B cell (primary cell): Measurements from ENCODE around the gene IFNLR1. TPM values are rescaled to one million over a fixed set of nuclear protein-coding genes. Genes with fewer than 3 reads are reported as not detected.

Experiments used
- ATAC-seq: fragments of 200-7000 bp; cut with Tn5 transposase; one replicate; pipeline ENCODE4 v1.10.0; 2021; ENCODE audit warnings: low read depth, mild to moderate bottlenecking, moderate number of reproducible peaks, moderate library complexity
- CTCF ChIA-PET: fragments of 350-600 bp; sonication (Branson Sonifier 250); formaldehyde crosslinking; loops from one replicate; lab custom pipeline; 2021; ENCODE audit warnings: antibody characterized with exemption, inconsistent platforms; lab: Charles Lee
- POLR2A ChIA-PET: fragments of 350-600 bp; sonication (Branson Sonifier 250); formaldehyde crosslinking; loops from one replicate; lab custom pipeline; 2021; ENCODE audit warnings: antibody characterized with exemption; lab: Charles Lee
- DNase-seq: peaks from one replicate; pipeline ENCODE4 v3.0.0; 2013
- H2AFZ ChIP-seq: 2 replicates; pipeline ENCODE4 v1.6.1; 2012; ENCODE audit warnings: mild to moderate bottlenecking, low read depth, low read length; ENCODE audit not compliant: insufficient read depth, poor library complexity, severe bottlenecking
- H3K27ac ChIP-seq, 2 donors: 1 replicate in 1 of 2; 2 replicates in 1 of 2; pipeline ENCODE4 v1.5.1; 2012 to 2013; ENCODE audit warnings: low read length in 2 of 2, mild to moderate bottlenecking in 2 of 2, moderate library complexity in 1 of 2
- H3K27me3 ChIP-seq, 4 experiments: fragments of 200-600 bp in 1 of 4; sonication (generic) in 1 of 4; replicated peaks in 1 of 4; 1 replicate in 2 of 4; 2 replicates in 2 of 4; pipeline versions ENCODE4 v1.6.1 to v1.7.0; 2013 to 2016; ENCODE audit warnings: low read length in 3 of 4, mild to moderate bottlenecking in 2 of 4, mixed read lengths in 1 of 4, moderate library complexity in 1 of 4; ENCODE audit not compliant: insufficient read depth in 4 of 4, control insufficient read depth in 3 of 4; ENCODE audit errors: control extremely low read depth in 1 of 4
- H3K36me3 ChIP-seq, 2 experiments: replicated peaks in 1 of 2; 1 replicate in 1 of 2; 2 replicates in 1 of 2; pipeline versions ENCODE4 v1.6.1 to v1.7.1; 2013; ENCODE audit warnings: low read length in 1 of 2; ENCODE audit not compliant: insufficient read depth in 2 of 2, control insufficient read depth in 1 of 2; ENCODE audit errors: control extremely low read depth in 1 of 2, extremely low read depth in 1 of 2
- H3K4me1 ChIP-seq, 2 donors: fragments of 200-600 bp in 1 of 2; sonication (generic) in 1 of 2; 1 replicate in 1 of 2; 2 replicates in 1 of 2; pipeline versions ENCODE4 v1.5.1 to v1.6.1; 2013 to 2017; ENCODE audit warnings: low read length in 2 of 2; ENCODE audit not compliant: control insufficient read depth in 2 of 2, insufficient read depth in 2 of 2
- H3K4me2 ChIP-seq: replicated peaks from 2 replicates; pipeline ENCODE3; 2012; ENCODE audit warnings: mild to moderate bottlenecking, low read depth, low read length; ENCODE audit not compliant: poor library complexity, severe bottlenecking
- H3K4me3 ChIP-seq, 5 experiments: fragments of 200-600 bp in 1 of 5; sonication (generic) in 1 of 5; 1 replicate in 3 of 5; 2 replicates in 2 of 5; pipeline versions ENCODE4 v1.5.1 to v1.7.0; 2011 to 2016; ENCODE audit warnings: low read length in 4 of 5, mild to moderate bottlenecking in 4 of 5, low read depth in 2 of 5, control low read depth in 1 of 5, moderate library complexity in 1 of 5; ENCODE audit not compliant: insufficient read depth in 1 of 5; ENCODE audit errors: control extremely low read depth in 1 of 5, extremely low read depth in 1 of 5
- H3K79me2 ChIP-seq: fragments of 200-600 bp; sonication (generic); one replicate; pipeline ENCODE4 v1.6.0; 2016; ENCODE audit warnings: low read length; ENCODE audit not compliant: control insufficient read depth, insufficient read depth
- H3K9ac ChIP-seq: fragments of 200-600 bp; sonication (generic); 2 replicates; pipeline ENCODE4 v1.6.1; 2017; ENCODE audit warnings: mild to moderate bottlenecking, low read length, moderate library complexity
- H3K9me3 ChIP-seq, 3 donors: one replicate each; pipeline versions ENCODE4 v1.6.1 to v1.7.1; 2013; ENCODE audit warnings: low read length in 2 of 3; ENCODE audit not compliant: control insufficient read depth in 2 of 3, insufficient read depth in 1 of 3; ENCODE audit errors: control extremely low read depth in 1 of 3
- H4K20me1 ChIP-seq: 2 replicates; pipeline ENCODE4 v1.6.0; 2012; ENCODE audit warnings: mild to moderate bottlenecking, low read length; ENCODE audit not compliant: insufficient read depth, control insufficient read depth, poor library complexity, severe bottlenecking
- H3K27ac Mint-ChIP-seq: one replicate; pipeline ENCODE4 v1.8.0; 2021; ENCODE audit warnings: mixed read lengths
- H3K27me3 Mint-ChIP-seq: one replicate; pipeline ENCODE4 v1.8.0; 2021; ENCODE audit warnings: mixed read lengths
- H3K4me1 Mint-ChIP-seq: one replicate; pipeline ENCODE4 v1.8.0; 2021; ENCODE audit warnings: mixed read lengths
- H3K4me3 Mint-ChIP-seq: one replicate; pipeline ENCODE4 v1.8.0; 2021; ENCODE audit warnings: mixed read lengths
- H3K9me3 Mint-ChIP-seq: one replicate; pipeline ENCODE4 v1.8.0; 2022; ENCODE audit warnings: mixed read lengths; ENCODE audit not compliant: insufficient read depth
- EZH2 ChIP-seq: IDR thresholded peaks from 2 replicates; pipeline ENCODE4 v1.6.1; 2012; ENCODE audit warnings: borderline replicate concordance, low read depth, mild to moderate bottlenecking, moderate library complexity, low read length; ENCODE audit not compliant: insufficient read depth, poor library complexity, severe bottlenecking
- WGBS: methylation state at CpG from one replicate; pipeline ENCODE4 v1.1.5; 2013; ENCODE audit warnings: missing lambda C conversion rate; ENCODE audit not compliant: insufficient coverage; 5-methylcytosine and 5-hydroxymethylcytosine counted together
- intact Hi-C: fragments of 100-400 bp; cut with micrococcal nuclease; formaldehyde crosslinking; loops from one replicate; pipeline ENCODE4 v1.10.0; 2022
- polyA plus RNA-seq: library from polyadenylated mRNA; depleted of rRNA; stranded (reverse); fragments of >200 nt; gene quantifications from 2 replicates; pipeline ENCODE4 v1.2.3, GENCODE V29; 2012
- total RNA-seq, 2 donors: library from RNA; stranded (reverse); fragments of 120-200 nt in 1 of 2; gene quantifications; 1 replicate in 1 of 2; 2 replicates in 1 of 2; pipeline versions ENCODE4 v1.2.3 to v1.2.4, GENCODE V29; 2013 to 2022
- TF ChIP-seq, protein P1 (sequence below): fragments of 200-600 bp; IDR thresholded peaks from one replicate; pipeline ENCODE4 v1.8.0; 2022; ENCODE audit warnings: antibody characterized with exemption, mild to moderate bottlenecking

IFNLR1 gene
- total and polyA plus RNA-seq, 2 donors (not counting 1 experiment from before 2014, with no cell fraction given) = 14.7 to 39.7 TPM

GRCh38 chr1:24167008-24167407 is 20.1 kb downstream of the IFNLR1 start:
- TF ChIP-seq EZH2 = no peak
- TF ChIP-seq, protein P1, sequence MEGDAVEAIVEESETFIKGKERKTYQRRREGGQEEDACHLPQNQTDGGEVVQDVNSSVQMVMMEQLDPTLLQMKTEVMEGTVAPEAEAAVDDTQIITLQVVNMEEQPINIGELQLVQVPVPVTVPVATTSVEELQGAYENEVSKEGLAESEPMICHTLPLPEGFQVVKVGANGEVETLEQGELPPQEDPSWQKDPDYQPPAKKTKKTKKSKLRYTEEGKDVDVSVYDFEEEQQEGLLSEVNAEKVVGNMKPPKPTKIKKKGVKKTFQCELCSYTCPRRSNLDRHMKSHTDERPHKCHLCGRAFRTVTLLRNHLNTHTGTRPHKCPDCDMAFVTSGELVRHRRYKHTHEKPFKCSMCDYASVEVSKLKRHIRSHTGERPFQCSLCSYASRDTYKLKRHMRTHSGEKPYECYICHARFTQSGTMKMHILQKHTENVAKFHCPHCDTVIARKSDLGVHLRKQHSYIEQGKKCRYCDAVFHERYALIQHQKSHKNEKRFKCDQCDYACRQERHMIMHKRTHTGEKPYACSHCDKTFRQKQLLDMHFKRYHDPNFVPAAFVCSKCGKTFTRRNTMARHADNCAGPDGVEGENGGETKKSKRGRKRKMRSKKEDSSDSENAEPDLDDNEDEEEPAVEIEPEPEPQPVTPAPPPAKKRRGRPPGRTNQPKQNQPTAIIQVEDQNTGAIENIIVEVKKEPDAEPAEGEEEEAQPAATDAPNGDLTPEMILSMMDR = no peak
- peaks cover 14% of the 10 kb centered on the region for H4K20me1 ChIP-seq
- DNase-seq (no peak), ATAC-seq (no peak)
- H2AFZ ChIP-seq = no peak overlapping the region
- no peak overlapping the region for H3K9ac ChIP-seq
- no peaks in the 10 kb centered on the region for H3K27me3 ChIP-seq
- Mint-ChIP-seq H3K4me3 (no peak overlapping the region), H3K27ac (no peak overlapping the region), H3K9me3 (no peaks in the 10 kb centered on the region), H3K4me1 (peaks cover 11% of the 10 kb centered on the region), H3K27me3 (no peaks in the 10 kb centered on the region)
- CTCF ChIA-PET = interaction anchor here (0.6 to 1.6 kb wide), 4 partner anchors 11 to 132 kb away, joined by 3 to 7 read pairs (median 3); no protein-coding TSS in a partner anchor
- peaks cover 11 to 62% of the 10 kb centered on the region in 2 experiments for H3K36me3 ChIP-seq
- H3K4me1 ChIP-seq = no peaks in the 10 kb centered on the region
- no peaks in the 10 kb centered on the region for H3K9me3 ChIP-seq
- H3K27ac ChIP-seq = no peak overlapping the region
- WGBS = 95% methylated on average over 3 of the region's 4 CpGs
- no peak overlapping the region for H3K4me2 ChIP-seq
- no peak overlapping the region for H3K4me3 ChIP-seq
- intact Hi-C loops = no loop called here
- peaks cover 20% of the 10 kb centered on the region for H3K79me2 ChIP-seq
- POLR2A ChIA-PET = no interaction called here

GRCh38 chr1:24165500-24165899 is 21.6 kb downstream of the IFNLR1 start:
- Histone ChIP-seq H3K36me3 (peaks cover 11 to 73% of the 10 kb centered on the region in 2 experiments), H3K27me3 (no peaks in the 10 kb centered on the region)
- CTCF ChIA-PET = interaction anchor here (0.9 to 2.5 kb wide), 2 partner anchors 15 to 34 kb away, joined by 3 to 15 read pairs; no protein-coding TSS in a partner anchor

More at GRCh38 chr1:24165500-24165899, 21.6 kb downstream of the IFNLR1 start:
- TF ChIP-seq EZH2 = no peak
- TF ChIP-seq, protein P1 = no peak
- Histone ChIP-seq H3K9me3 (no peaks in the 10 kb centered on the region), H3K27ac (no peak overlapping the region), H3K4me1 (no peaks in the 10 kb centered on the region), H3K4me2 (no peak overlapping the region), H3K4me3 (no peak overlapping the region), H3K9ac (no peak overlapping the region), H3K79me2 (peaks cover 15% of the 10 kb centered on the region), H4K20me1 (peaks cover 14% of the 10 kb centered on the region), H2AFZ (no peak overlapping the region)
- H3K4me3 Mint-ChIP-seq = no peak overlapping the region
- no peak for DNase-seq
- no peaks in the 10 kb centered on the region for H3K9me3 Mint-ChIP-seq
- peak overlapping the region; percentile 16 for H3K27ac Mint-ChIP-seq
- H3K27me3 Mint-ChIP-seq = no peaks in the 10 kb centered on the region
- 100% methylated on average over 1 of the region's 2 CpGs for WGBS
- ATAC-seq = no peak
- peaks cover 6% of the 10 kb centered on the region for H3K4me1 Mint-ChIP-seq
- POLR2A ChIA-PET = no interaction called here
- intact Hi-C loops = no loop called here
